Activated CD8-positive, alpha-beta memory T cell treated with anti-CD3 and anti-CD28 coated beads, Interleukin-2, amount 10 ng/mL, durations not matched to agents 7 days and 5 days (primary cell): ENCODE data around the gene PLD6. TPM values are rescaled to one million over a fixed set of nuclear protein-coding genes. Genes with fewer than 3 reads are reported as not detected.

ENCODE experiments used
- ATAC-seq: fragments of 150-1000 bp; cut with Tn5 transposase; one replicate; pipeline ENCODE4 v1.10.0; 2021; ENCODE audit warnings: moderate library complexity
- CTCF ChIA-PET: fragments of 350-600 bp; sonication (Branson Sonifier 250); formaldehyde crosslinking; loops from one replicate; lab custom pipeline; 2021; ENCODE audit warnings: antibody characterized with exemption; lab: Charles Lee
- DNase-seq: peaks from one replicate; pipeline ENCODE4 v3.0.0-alpha.2; 2020
- H3K27ac Mint-ChIP-seq: one replicate; pipeline ENCODE4 v1.8.0; 2021; ENCODE audit warnings: mild to moderate bottlenecking, mixed read lengths
- H3K27me3 Mint-ChIP-seq: one replicate; pipeline ENCODE4 v1.8.0; 2021; ENCODE audit warnings: mixed read lengths
- H3K36me3 Mint-ChIP-seq: one replicate; pipeline ENCODE4 v1.8.0; 2021; ENCODE audit warnings: mild to moderate bottlenecking, mixed read lengths
- H3K4me1 Mint-ChIP-seq: one replicate; pipeline ENCODE4 v1.8.0; 2021; ENCODE audit warnings: mixed read lengths
- H3K4me3 Mint-ChIP-seq: one replicate; pipeline ENCODE4 v1.8.0; 2021; ENCODE audit warnings: mild to moderate bottlenecking, moderate library complexity, mixed read lengths
- H3K9me3 Mint-ChIP-seq: one replicate; pipeline ENCODE4 v1.8.0; 2022; ENCODE audit warnings: low read depth, mixed read lengths
- total RNA-seq, 2 experiments: library from RNA; stranded (reverse); gene quantifications; one replicate each; pipeline ENCODE4 v1.2.3, GENCODE V29; 2021

Gene PLD6
- total RNA-seq, 2 experiments from 2014 or later, result 5.2 to 12.5 TPM

GRCh38 chr17:17152385-17152784 lies 53.7 kb downstream of the PLD6 start:
- H3K4me1 Mint-ChIP-seq, result peaks cover 40% of the 10 kb centered on the region
- peaks cover 44% of the 10 kb centered on the region for H3K36me3 Mint-ChIP-seq
- H3K9me3 Mint-ChIP-seq, result no peaks in the 10 kb centered on the region
- H3K27ac Mint-ChIP-seq, result peak overlapping the region; percentile 44
- H3K27me3 Mint-ChIP-seq, result no peaks in the 10 kb centered on the region
- DNase-seq, result no peak
- CTCF ChIA-PET, result interaction anchor here (1.5 kb wide), 1 partner anchor 11 kb away, joined by 5 read pairs; no protein-coding TSS in a partner anchor
- ATAC-seq, result no peak
- no peak overlapping the region for H3K4me3 Mint-ChIP-seq

DNA sequence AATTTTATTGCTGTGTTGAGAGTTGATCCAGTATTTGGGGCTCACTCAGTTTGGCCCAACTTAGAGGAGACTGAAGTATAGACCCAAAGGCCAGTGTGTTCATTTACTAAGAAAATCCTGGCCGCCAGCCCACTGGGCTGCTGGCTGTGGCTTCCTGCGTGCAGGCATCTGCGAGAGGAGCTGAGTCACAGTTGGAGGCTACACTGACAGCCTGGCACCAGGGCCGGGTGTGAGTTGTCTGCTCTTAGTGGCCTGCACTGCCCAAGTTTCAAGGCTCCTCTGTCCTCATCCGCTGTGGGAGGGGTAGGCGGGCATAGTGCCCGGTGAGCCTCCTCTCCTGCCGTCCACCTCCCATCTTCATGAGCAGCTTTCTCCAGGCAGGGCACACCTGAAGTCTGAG lies 54.2 kb downstream of the PLD6 start:
- H3K36me3 Mint-ChIP-seq, result peaks cover 46% of the 10 kb centered on the region
- no peak overlapping the region for H3K4me3 Mint-ChIP-seq
- H3K4me1 Mint-ChIP-seq, result peaks cover 40% of the 10 kb centered on the region
- no peaks in the 10 kb centered on the region for H3K9me3 Mint-ChIP-seq
- CTCF ChIA-PET, result interaction anchor here (1.5 to 2.1 kb wide), 2 partner anchors 10 to 31 kb away, joined by 4 to 5 read pairs; no protein-coding TSS in a partner anchor
- DNase-seq (peak; percentile 57), ATAC-seq (peak; percentile 49)
- H3K27me3 Mint-ChIP-seq, result no peaks in the 10 kb centered on the region
- H3K27ac Mint-ChIP-seq, result peak overlapping the region; percentile 48

GRCh38 chr17:17151541-17151940 lies 54.6 kb downstream of the PLD6 start:
- Mint-ChIP-seq H3K4me3 (no peak overlapping the region), H3K36me3 (peaks cover 46% of the 10 kb centered on the region), H3K4me1 (peaks cover 40% of the 10 kb centered on the region), H3K27me3 (no peaks in the 10 kb centered on the region), H3K27ac (peak overlapping the region; percentile 48), H3K9me3 (no peaks in the 10 kb centered on the region)
- CTCF ChIA-PET, result interaction anchor here (1.5 to 2.1 kb wide), 2 partner anchors 10 to 30 kb away, joined by 4 to 5 read pairs; no protein-coding TSS in a partner anchor
- ATAC-seq, result peak; percentile 7
- no peak for DNase-seq

DNA sequence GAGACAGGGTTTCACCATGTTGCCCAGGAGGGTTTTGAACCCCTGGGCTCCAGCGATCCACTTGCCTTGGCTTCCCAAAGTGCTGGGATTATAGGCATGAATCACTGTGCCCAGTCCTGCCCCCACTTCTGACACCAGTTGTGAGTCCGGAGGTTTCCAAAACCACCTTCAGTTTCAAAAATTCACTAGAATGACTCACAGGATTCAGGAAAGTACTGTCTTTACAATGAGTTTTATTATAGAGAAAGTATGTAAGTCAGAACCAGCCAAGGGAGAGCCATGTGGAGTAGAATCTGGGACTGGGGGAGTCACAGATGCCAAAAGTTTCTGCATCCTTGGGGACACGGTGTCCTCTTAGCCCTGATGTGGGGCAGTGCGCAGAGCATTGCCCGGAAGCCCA lies 55.1 kb downstream of the PLD6 start:
- Mint-ChIP-seq H3K27ac (no peak overlapping the region), H3K27me3 (no peaks in the 10 kb centered on the region), H3K9me3 (no peaks in the 10 kb centered on the region), H3K4me1 (peaks cover 40% of the 10 kb centered on the region), H3K4me3 (no peak overlapping the region), H3K36me3 (peaks cover 46% of the 10 kb centered on the region)
- CTCF ChIA-PET, result interaction anchor here (1.5 to 2.1 kb wide), 2 partner anchors 9 to 30 kb away, joined by 4 to 5 read pairs; no protein-coding TSS in a partner anchor
- DNase-seq (no peak), ATAC-seq (no peak)

Other genes with a start within 250 kb of the PLD6 start
- not detected for gene TNFRSF13B, start 234.2 kb downstream of the PLD6 start, total RNA-seq
- 100 to 1,000 TPM; 206 to 209 TPM for gene MPRIP, start 163.9 kb downstream of the PLD6 start, total RNA-seq
- 10 to 100 TPM; 36.2 to 47.7 TPM for gene FLCN, start 30.8 kb upstream of the PLD6 start, total RNA-seq
- gene COPS3, start 74.9 kb upstream of the PLD6 start, total RNA-seq, result 100 to 1,000 TPM in 1 of 2 experiments, 10 to 100 TPM in 1; 93.9 to 125 TPM
- 10 to 100 TPM in 1 of 2 experiments, 1 to 10 TPM in 1; 6.3 to 12.5 TPM for gene NT5M, start 97.0 kb upstream of the PLD6 start, total RNA-seq